Measurements from ENCODE around the gene CDK17.
"Not testable (repeated sequence)": the region's sequence is repeated elsewhere in the genome, so short reads cannot be mapped to it uniquely, and the experiment has no call there.

CDK17 gene

GRCh38 chr12:96419576-96420276, 19.5 kb upstream of the CDK17 start:
- DNase-seq (ENCODE audit: low read depth in 2 of 2) = no peak

- DNase-seq (ENCODE audit: low read depth in 2 of 2) = not testable (repeated sequence)
These were observed 17.4 kb upstream of the CDK17 start for GRCh38 chr12:96417688-96418087.

DNA sequence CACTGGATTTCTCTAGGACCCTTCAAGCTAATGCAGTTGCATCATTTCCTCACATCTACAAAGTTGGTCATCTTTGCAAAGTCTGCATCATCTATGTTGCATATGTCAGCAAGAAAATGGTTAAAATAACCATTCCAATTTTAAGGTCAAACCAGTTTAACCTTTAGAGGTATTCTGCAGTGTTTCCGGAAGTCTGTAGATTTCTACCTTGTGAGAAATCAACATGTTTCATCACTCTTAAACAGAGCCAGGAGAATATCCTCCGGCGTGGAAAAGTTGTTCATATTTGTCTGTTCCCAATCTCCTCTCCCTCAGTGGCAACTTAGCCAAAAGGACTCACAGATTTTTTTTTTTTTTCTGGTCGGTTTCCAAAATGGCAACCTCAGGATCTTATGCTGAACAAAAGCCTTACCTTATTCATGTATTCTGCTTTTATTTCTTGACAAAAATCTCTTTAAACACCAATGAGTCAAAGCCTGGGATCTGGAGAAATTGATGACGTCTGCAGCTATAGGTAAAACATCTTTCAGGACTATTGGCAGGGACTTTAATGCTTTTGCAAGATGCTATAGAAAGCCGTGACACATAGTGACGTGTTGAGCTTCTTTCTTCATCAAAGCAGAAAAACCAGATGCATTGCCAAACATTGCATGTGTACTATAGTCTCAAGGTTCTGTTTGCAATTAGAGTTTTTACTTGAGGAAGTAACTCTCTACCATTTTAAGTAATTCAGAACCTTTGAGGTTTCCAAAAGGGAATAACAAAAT, 16.0 kb upstream of the CDK17 start:
- DNase-seq (ENCODE audit: low read depth in 2 of 2) = peak; percentile 94

DNA sequence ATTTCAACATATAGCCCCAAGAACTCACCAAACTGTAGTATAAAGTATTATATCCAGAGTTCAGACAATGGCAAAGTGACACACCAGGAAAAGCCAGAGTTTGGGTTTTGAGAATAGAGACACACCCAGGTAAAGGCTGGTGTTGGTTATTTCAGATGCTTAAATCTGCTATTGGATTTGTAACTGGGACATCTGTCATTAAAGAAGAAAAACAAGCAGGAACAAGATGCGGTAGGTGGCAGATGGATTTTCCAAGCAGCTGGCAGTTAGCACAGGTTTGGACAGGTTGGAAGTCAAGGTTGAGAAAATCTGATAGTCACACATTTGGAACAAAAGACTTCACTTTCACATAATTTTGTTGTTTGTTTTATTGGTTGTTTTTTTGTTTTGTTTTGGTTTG, 14.4 kb upstream of the CDK17 start:
- DNase-seq (ENCODE audit: low read depth in 2 of 2) = no peak

GRCh38 chr12:96412431-96412830, 12.2 kb upstream of the CDK17 start:
- DNase-seq (ENCODE audit: low read depth in 2 of 2) = no peak

DNA sequence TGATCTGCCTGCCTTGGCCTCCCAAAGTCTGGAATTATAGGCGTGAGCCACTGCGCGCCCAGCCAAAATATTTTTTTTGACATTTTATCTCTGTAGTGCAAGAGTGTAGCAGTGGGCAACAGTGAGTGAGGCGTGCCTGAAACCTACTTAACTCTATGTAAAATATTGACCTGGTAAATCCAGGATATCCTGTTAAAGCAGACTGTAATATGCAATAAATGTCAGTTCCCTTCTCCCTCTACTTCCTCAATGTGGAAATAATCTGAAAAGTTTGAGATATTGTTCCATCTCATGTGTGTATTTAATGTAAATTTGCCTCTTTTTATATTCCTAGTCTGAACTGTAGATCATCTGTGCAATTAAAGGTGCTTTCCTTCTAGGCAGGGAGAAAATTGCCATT, 9.5 kb upstream of the CDK17 start:
- no peak for DNase-seq (ENCODE audit: low read depth in 2 of 2)

DNA sequence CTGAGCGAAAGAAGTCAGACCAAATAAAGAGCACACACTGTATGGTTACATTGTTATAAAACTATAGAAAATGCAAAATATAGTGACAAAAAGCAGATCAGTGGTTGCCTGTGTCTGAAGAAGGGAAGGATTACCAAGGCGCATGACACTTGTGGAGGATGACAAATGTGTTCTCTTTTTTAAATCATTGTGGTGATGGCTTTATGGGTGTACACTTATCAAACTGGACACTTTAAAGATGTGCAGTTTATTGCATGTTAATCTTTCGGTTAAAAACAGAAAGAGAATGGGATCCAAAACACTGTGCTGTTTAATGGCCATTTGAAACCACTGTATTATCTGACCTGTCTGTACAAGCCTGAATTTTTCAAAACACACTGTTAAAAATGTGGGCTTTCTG, 8.8 kb upstream of the CDK17 start:
- no peak for DNase-seq (ENCODE audit: low read depth in 2 of 2)

- not testable (repeated sequence) for DNase-seq (ENCODE audit: low read depth in 2 of 2)
These were observed 7.3 kb upstream of the CDK17 start for GRCh38 chr12:96407429-96408097.

DNA sequence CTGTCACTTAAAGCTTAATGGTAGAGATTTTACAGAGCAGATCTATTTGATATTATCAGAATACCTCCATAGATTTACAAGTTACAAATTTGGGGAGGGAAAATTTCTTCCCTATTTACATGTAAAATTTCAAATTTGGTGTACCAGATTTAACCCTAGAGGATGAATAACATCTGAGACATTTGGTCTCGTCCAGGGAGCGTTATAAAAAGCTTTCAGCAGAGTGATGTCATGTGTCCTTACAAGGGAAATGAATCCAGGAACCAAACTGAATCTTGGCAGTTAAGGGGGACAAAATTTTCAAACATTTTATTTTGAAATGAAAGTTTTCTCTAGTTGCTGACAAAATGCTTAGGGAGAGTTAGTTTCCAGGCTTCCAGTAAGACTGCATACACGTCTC, 4.5 kb upstream of the CDK17 start:
- no peak for DNase-seq (ENCODE audit: low read depth in 2 of 2)

- DNase-seq (ENCODE audit: low read depth in 2 of 2) = no peak
These were observed 3.6 kb upstream of the CDK17 start for GRCh38 chr12:96403870-96404269.

- DNase-seq (ENCODE audit: low read depth in 2 of 2) = not testable (repeated sequence)
These were observed 2.3 kb upstream of the CDK17 start for GRCh38 chr12:96402522-96402921.

- no peak for DNase-seq (ENCODE audit: low read depth in 2 of 2)
These were observed 1.8 kb upstream of the CDK17 start for GRCh38 chr12:96402061-96402460.

DNA sequence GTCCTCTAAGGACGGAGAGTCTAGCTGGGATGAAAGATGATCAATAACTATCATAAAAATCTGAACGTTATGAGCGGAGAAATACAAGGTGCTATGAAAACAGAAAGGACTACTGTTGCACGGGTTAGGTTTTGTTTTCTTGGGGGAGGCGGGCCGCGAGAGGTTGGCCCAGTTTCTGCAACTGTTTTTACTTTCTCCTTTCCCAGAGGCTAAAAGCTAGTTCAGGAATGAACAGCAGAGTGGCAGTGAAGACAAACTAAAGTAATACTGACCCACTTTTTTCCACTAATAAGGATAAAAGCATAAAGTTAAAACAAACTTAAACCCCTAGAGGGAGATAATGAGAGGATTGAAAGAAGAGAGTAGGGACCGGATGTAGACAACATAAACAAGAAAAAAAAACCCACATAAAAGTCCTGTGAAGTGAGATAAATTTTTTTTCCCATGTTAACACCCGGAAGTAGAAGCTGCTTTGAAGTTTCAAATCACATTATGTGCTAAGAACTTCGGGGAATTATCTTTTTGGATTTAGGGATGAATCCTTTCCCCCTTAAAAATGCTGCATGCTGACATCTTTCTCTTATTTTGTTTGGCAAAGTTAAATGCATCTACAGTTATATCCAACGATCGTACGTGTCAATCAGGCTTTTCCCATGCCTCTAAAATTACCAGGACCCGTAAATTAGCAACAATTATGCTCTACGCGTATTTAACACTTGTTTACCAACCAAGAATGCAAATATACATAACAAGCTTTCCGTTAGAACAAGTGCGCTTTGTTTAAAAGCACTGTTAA, 1.0 kb upstream of the CDK17 start:
- peak; percentile 59 to 60 for DNase-seq (ENCODE audit: low read depth in 2 of 2)

- DNase-seq (ENCODE audit: low read depth in 2 of 2) = no peak
These were observed 414 bp upstream of the CDK17 start for GRCh38 chr12:96400631-96401075.

DNA sequence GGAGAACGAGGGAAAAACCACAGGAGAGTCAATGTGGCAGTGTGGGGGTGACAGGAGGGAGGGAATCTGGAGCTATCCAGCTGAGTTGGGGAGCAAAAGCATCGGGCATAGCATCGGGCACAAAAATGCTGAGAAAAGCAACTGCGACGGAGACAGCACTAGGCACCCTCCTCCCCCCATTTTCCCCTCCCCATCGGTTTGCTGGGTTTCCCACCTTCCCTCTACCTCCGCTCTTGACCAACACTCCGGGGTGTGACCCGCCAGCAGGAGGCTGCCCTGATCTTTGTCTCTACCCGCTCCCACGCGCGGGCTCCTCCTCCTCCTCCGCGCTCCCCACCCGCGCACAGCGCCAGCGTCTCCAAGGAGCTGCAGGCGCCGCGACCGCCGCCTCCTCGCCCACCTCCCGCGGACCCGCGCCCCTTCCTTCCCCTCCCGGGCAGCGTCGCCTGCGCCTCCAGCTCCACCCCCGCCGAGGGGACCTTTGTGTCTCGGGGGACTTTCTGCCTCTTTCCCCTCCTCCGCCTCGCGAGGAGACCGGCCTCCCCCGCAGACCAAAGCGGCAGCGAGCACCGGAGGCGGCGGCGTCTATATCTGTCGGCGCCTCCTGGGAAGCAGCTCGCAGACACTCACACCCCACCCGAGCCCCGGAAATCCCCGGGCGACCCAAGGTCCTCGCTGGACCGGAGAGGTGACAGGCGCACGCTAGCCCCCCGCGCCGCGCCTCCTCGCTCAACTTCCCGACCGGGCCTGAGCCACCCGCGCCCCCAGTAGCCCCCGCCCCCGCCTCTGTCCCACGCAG, 920 bp downstream of the CDK17 start:
- no peak for DNase-seq (ENCODE audit: low read depth in 2 of 2)

- no peak for DNase-seq (ENCODE audit: low read depth in 2 of 2)
These were observed 1.7 kb downstream of the CDK17 start for GRCh38 chr12:96398424-96399119.

DNA sequence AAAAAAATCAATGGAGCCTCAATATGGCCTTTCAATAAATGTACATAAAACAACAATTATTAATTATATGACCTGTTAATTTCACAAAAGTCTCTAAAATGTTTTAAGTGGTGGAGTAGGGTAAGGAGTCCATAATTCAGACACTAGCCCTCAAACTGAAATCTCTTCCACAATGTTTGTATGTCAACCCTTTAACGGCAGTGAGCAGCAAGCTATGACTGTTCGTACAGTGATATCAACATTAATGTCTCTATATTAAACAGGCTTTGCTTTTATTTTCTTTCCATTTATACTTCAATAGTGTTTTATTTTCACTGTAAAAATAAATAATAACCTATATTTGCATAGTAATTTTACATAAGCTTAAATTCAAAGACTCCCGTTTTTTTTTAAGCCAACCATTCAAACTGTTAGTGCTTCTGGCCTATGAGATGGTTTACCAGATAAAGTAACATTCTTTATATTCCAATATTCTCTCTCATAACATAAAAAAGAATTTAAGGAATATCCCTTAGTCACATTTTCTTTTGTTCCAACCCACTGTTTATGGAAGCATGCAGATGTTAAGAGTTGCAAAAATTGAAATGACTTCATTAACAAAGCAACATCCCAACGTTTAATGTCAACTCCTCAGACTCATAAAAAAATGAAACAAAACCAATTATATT, 2.3 kb downstream of the CDK17 start:
- no peak for DNase-seq (ENCODE audit: low read depth in 2 of 2)

DNA sequence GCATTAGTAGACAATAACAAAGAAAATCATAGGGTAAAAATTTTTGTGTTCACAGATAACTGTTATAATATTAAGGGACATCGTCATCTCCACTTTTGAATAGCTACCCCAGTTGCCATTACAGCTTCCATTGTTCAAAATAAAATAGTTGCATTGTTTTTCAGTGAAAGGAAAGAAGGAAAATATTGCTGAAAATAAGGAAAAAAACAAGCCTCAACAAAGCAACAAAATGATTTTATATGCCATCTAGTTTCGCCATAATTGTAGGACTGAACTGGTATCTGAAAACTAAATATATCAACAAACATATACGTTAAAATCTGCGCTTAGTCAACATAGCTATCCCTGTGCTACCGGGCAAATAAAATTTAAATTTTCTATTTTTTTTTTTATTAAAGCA, 3.3 kb downstream of the CDK17 start:
- no peak for DNase-seq (ENCODE audit: low read depth in 2 of 2)

GRCh38 chr12:96396209-96396608, 4.0 kb downstream of the CDK17 start:
- DNase-seq (ENCODE audit: low read depth in 2 of 2) = no peak

DNA sequence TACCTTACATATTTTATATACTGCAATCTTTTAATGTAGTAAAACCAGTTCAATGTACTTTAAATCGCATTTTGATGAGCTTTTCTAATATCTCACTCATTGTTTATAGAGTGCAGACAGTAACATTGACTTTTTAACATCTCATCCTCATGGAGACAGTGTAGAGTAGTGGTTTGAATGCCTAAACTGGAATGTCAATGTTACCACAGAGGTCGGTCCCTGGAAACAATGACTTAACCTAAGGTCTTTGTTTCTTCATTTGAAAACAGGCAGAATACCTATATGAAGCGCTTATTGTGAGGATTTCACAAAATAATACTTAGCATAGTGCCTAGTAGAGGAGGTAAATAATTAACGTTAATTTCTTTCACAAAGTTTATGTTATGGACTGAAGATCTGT, 5.0 kb downstream of the CDK17 start:
- no peak for DNase-seq (ENCODE audit: low read depth in 2 of 2)
